SKM-1 treated with dmso at 0.1 percent for 144 hours (cell line): ENCODE results near the gene STRA6.
"Not testable (repeated sequence)": the region's sequence is repeated elsewhere in the genome, so short reads cannot be mapped to it uniquely, and the experiment has no call there.

Experiments
- DNase-seq: peaks from one replicate; lab custom pipeline; 2025; ENCODE audit not compliant: unreplicated experiment; lab: John Stamatoyannopoulos, UW

Gene STRA6

GRCh38 chr15:74170071-74170844 lies 32.3 kb downstream of the STRA6 start:
- no peak for DNase-seq

- DNase-seq: no peak
These were observed 33.9 kb downstream of the STRA6 start for GRCh38 chr15:74168711-74169126.

GRCh38 chr15:74167891-74168331 lies 34.7 kb downstream of the STRA6 start:
- no peak for DNase-seq

GRCh38 chr15:74165461-74165860 lies 37.1 kb downstream of the STRA6 start:
- DNase-seq: no peak

- not testable (repeated sequence) for DNase-seq
These were observed 40.4 kb downstream of the STRA6 start for GRCh38 chr15:74162195-74162536.

- DNase-seq: not testable (repeated sequence)
These were observed 42.2 kb downstream of the STRA6 start for GRCh38 chr15:74160390-74160789.

- no peak for DNase-seq
These were observed 42.8 kb downstream of the STRA6 start for GRCh38 chr15:74159773-74160172.

- no peak for DNase-seq
These were observed 43.5 kb downstream of the STRA6 start for GRCh38 chr15:74158855-74159650.

GRCh38 chr15:74157868-74158827 lies 44.4 kb downstream of the STRA6 start:
- DNase-seq: no peak

- DNase-seq: no peak
These were observed 45.7 kb downstream of the STRA6 start for GRCh38 chr15:74156678-74157411.

- DNase-seq: no peak
These were observed 46.7 kb downstream of the STRA6 start for GRCh38 chr15:74155766-74156417.

GRCh38 chr15:74147051-74147450 lies 55.5 kb downstream of the STRA6 start:
- no peak for DNase-seq

- DNase-seq: no peak
These were observed 56.2 kb downstream of the STRA6 start for GRCh38 chr15:74146277-74146800.

GRCh38 chr15:74144153-74144775 lies 58.3 kb downstream of the STRA6 start:
- no peak for DNase-seq

GRCh38 chr15:74141591-74141990 lies 61.0 kb downstream of the STRA6 start:
- DNase-seq: no peak

GRCh38 chr15:74138642-74139041 lies 63.9 kb downstream of the STRA6 start:
- DNase-seq: no peak

- DNase-seq: no peak
These were observed 65.1 kb downstream of the STRA6 start for GRCh38 chr15:74137537-74137894.

GRCh38 chr15:74136814-74137536 lies 65.6 kb downstream of the STRA6 start:
- no peak for DNase-seq

GRCh38 chr15:74136540-74136813 lies 66.1 kb downstream of the STRA6 start:
- no peak for DNase-seq
